ENCODE data around the gene ZBTB24. TPM values are rescaled to one million over a fixed set of nuclear protein-coding genes. Genes with fewer than 3 reads are reported as not detected.
"Not testable (repeated sequence)": the region's sequence is repeated elsewhere in the genome, so short reads cannot be mapped to it uniquely, and the experiment has no call there.

Gene ZBTB24
- total RNA-seq, 1 donor from 2014 or later: 4.1 TPM

- no peak for DNase-seq (ENCODE audit: low read depth in 2 of 2)
Measured at GRCh38 chr6:109471105-109471810, 11.8 kb downstream of the ZBTB24 start.

GRCh38 chr6:109469591-109470189, 13.3 kb downstream of the ZBTB24 start:
- DNase-seq (ENCODE audit: low read depth in 2 of 2): no peak

GRCh38 chr6:109467696-109468095, 15.3 kb downstream of the ZBTB24 start:
- no peak for DNase-seq (ENCODE audit: low read depth in 2 of 2)

- no peak for DNase-seq (ENCODE audit: low read depth in 2 of 2)
Measured at GRCh38 chr6:109466212-109466923, 16.7 kb downstream of the ZBTB24 start.

GRCh38 chr6:109465772-109466171, 17.2 kb downstream of the ZBTB24 start:
- no peak for DNase-seq (ENCODE audit: low read depth in 2 of 2)

- DNase-seq (ENCODE audit: low read depth in 2 of 2): no peak
Measured at GRCh38 chr6:109461733-109462526, 21.1 kb downstream of the ZBTB24 start.

- DNase-seq (ENCODE audit: low read depth in 2 of 2): not testable (repeated sequence)
Measured at GRCh38 chr6:109461205-109461604, 21.8 kb downstream of the ZBTB24 start.

DNA sequence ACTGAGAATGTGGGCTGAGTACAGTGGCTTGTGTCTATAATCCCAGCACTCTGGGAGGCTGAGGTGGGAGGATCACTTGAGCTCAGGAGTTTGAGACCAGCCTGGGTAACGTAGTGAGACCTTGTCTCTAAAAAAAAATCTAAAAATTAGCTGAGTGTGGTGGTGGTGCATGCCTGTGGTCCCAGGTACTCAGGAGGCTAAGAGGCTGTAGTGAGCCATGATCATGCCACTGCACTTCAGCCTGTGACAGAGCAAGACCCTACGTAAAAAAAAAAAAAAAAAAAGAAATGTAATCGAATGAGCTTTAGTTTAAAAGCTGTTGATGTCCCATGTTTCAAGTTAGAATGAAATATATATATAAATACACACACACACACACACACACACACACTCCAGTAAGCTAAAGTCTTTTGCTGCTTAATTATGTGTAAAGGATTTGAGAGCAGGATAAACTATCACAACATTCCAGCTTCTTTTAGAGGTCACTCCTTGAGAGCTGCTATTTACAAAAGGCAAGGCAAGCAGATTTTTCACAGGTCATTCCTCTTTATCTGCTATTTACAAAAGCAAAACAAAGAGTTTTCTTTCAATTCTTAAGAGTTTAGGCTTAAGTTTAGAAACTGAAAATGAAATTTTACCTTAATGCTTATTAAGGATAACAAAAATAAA, 22.7 kb downstream of the ZBTB24 start:
- DNase-seq (ENCODE audit: low read depth in 2 of 2): no peak

- DNase-seq (ENCODE audit: low read depth in 2 of 2): no peak
Measured at GRCh38 chr6:109458774-109459531, 24.1 kb downstream of the ZBTB24 start.

GRCh38 chr6:109457562-109457996, 25.4 kb downstream of the ZBTB24 start:
- no peak for DNase-seq (ENCODE audit: low read depth in 2 of 2)

- DNase-seq (ENCODE audit: low read depth in 2 of 2): peak in 1 of 2 donors; percentile 36
Measured at GRCh38 chr6:109456710-109457561, 26.1 kb downstream of the ZBTB24 start.

GRCh38 chr6:109456111-109456583, 26.9 kb downstream of the ZBTB24 start:
- no peak for DNase-seq (ENCODE audit: low read depth in 2 of 2)

DNA sequence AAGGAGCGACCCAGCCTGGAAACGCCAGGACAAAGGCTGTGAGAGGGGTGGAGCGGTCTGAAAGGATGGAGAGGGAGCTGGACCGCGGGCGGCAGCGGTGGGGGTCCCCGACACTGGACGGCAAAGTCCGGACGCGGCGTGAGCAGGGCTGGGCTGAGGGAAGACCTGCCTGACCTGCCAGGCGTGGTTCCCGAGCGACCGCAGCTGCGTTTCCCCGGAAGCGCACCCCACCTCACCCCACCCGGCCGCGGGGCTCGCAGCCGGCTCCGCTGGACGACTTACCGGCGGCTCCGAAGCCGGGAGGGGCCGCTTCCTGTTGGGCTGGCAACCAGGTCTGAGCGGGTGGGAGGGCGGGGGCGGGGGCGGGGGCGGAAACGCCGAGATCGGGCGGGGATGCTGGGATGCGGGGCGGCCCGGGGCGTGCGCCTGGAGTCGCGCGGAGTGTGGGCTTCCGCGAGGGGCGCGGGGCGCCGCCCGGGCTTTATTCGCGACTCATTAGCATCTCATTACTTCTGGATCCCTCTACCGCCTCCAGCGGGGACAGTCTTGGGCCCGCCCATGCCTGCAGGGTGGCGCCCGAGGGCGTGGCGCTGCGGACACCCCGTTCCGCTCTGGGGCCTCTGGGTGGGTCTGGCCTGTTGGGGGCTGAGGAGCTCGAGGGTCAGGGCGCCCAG, 27.4 kb downstream of the ZBTB24 start, which contains the start of gene MICAL1:
Gene MICAL1 (minus strand): TSS at position 336 of the 674 bp plus-strand sequence. CDS start 1,576 bp downstream, outside the sequence.
- peak in 1 of 2 donors; percentile 36 for DNase-seq (ENCODE audit: low read depth in 2 of 2)

DNA sequence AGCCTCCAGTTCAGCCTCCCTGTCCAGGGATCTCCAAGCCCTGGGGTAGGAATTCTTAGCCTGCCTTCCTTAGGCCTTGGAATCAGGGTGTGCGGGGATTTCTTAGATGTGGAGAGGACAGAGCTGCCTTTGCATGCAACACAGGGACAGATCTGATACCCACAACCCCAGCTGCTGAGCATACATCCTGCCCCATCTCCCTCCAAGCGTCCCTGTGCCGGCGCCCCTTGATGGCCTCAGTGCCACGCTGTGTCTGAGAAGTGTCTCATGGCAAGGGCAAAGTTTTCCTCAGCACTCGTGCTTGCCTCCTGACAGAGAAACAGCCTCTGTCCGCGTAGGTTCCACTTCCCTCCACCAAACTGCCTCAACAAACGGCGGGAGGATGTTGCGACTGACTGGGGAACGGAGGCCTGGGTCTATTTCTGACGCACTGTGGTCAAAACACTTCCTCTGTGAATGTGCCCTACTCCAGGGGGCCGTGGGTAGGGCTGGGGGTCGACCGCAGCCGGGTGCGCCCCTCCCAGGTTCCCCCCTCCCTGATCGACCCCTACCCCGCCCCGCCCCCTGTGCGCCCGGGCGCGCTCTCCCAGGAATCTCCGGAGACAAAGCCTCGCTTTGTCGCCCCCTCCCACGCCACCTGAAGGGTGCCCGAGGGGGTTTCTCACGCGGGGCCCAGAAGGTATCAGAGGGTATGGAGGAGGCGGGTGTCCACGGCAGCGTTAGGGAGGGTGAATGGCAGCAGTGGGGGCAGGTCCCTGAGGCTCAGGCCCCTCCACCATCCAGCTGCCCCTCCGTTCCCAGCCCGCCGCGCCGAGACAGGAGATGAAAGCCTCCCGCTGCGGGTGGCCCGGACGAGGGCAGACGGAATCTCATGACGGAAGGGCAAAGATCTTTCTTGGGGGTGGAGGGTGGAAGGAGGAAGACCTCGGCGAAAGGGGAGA, 28.3 kb downstream of the ZBTB24 start:
- DNase-seq (ENCODE audit: low read depth in 2 of 2): no peak

GRCh38 chr6:109453594-109454495, 29.2 kb downstream of the ZBTB24 start:
- DNase-seq (ENCODE audit: low read depth in 2 of 2): no peak

GRCh38 chr6:109453156-109453555, 29.9 kb downstream of the ZBTB24 start:
- DNase-seq (ENCODE audit: low read depth in 2 of 2): no peak

Data from dermis microvascular lymphatic vessel endothelial cell (primary cell).